Endothelial cell of umbilical vein (primary cell): ENCODE measurements around the gene BRCA2. TPM values are rescaled to one million over a fixed set of nuclear protein-coding genes. Genes with fewer than 3 reads are reported as not detected.

Experiments used
- BruUV-seq: library from RNA; stranded (reverse); fragments of 400-500 nt; replicated peaks from 2 replicates; lab custom pipeline; 2021; lab: Mats Ljungman, UMichigan
- CTCF ChIA-PET: fragments of 300-600, 350-600 bp; sonication (Branson Sonifier 250); formaldehyde crosslinking; loops from one replicate; lab custom pipeline; 2021; ENCODE audit warnings: antibody characterized with exemption, inconsistent platforms; lab: Charles Lee
- POLR2A ChIA-PET: fragments of 300-600, 350-600 bp; sonication (Branson Sonifier 250); formaldehyde crosslinking; loops from one replicate; lab custom pipeline; 2021; ENCODE audit warnings: antibody characterized with exemption, inconsistent platforms; lab: Charles Lee
- DNase-seq: peaks from one replicate; pipeline ENCODE4 v3.0.0-alpha.2; 2011; ENCODE audit warnings: low read depth, low spot score
- FAIRE-seq: peaks from 2 replicates; lab custom pipeline; 2011; peaks lifted over from hg19 to GRCh38; lab: Jason Lieb, UNC
- H2AFZ ChIP-seq: 2 replicates; pipeline ENCODE4 v1.6.0; 2012; ENCODE audit warnings: low read depth, low read length, control low read depth, inconsistent platforms
- H3K27ac ChIP-seq: 2 replicates; pipeline ENCODE4 v1.5.1; 2011; ENCODE audit warnings: low read depth, mild to moderate bottlenecking, control low read depth, low read length, moderate library complexity; ENCODE audit not compliant: insufficient read depth
- H3K27me3 ChIP-seq, 2 experiments: 2 replicates each; pipeline versions ENCODE4 v1.6.0 to v1.6.1; 2011; ENCODE audit warnings: low read length in 2 of 2, mixed read lengths in 1 of 2; ENCODE audit not compliant: control insufficient read depth in 2 of 2, insufficient read depth in 2 of 2
- H3K36me3 ChIP-seq, 2 experiments: 2 replicates in 1 of 2; 3 replicates in 1 of 2; pipeline ENCODE4 v1.5.1; 2011; ENCODE audit warnings: low read length in 2 of 2, mild to moderate bottlenecking in 1 of 2, moderate library complexity in 1 of 2; ENCODE audit not compliant: control insufficient read depth in 2 of 2, insufficient read depth in 2 of 2; ENCODE audit errors: extremely low read depth in 1 of 2
- H3K4me1 ChIP-seq: 3 replicates; pipeline ENCODE4 v1.5.1; 2011; ENCODE audit warnings: mild to moderate bottlenecking, low read length; ENCODE audit not compliant: control insufficient read depth, insufficient read depth; ENCODE audit errors: extremely low read depth
- H3K4me2 ChIP-seq: 2 replicates; pipeline ENCODE4 v1.6.1; 2011; ENCODE audit warnings: low read length, control low read depth, mixed read lengths; ENCODE audit not compliant: insufficient read depth
- H3K4me3 ChIP-seq, 3 experiments: fragments of 200-600 bp in 1 of 3; sonication (generic), shearing (Covaris generic) in 1 of 3; replicated peaks in 1 of 3; 2 replicates each; pipeline ENCODE4 v1.5.1; 2011 to 2016; ENCODE audit warnings: control low read depth in 3 of 3, low read length in 3 of 3, mild to moderate bottlenecking in 2 of 3, inconsistent platforms in 1 of 3, low read depth in 1 of 3, moderate library complexity in 1 of 3; ENCODE audit not compliant: insufficient read depth in 1 of 3
- H3K79me2 ChIP-seq: 2 replicates; pipeline ENCODE4 v1.6.0; 2012; ENCODE audit warnings: low read length, inconsistent platforms; ENCODE audit not compliant: control insufficient read depth, insufficient read depth
- H3K9ac ChIP-seq: replicated peaks from 2 replicates; pipeline ENCODE3; 2011; ENCODE audit warnings: low read length, control low read depth; ENCODE audit not compliant: insufficient read depth; ENCODE audit errors: extremely low read depth
- H3K9me1 ChIP-seq: replicated peaks from 3 replicates; pipeline ENCODE4 v1.6.0; 2011; ENCODE audit warnings: mild to moderate bottlenecking, low read length; ENCODE audit not compliant: control insufficient read depth, insufficient read depth; ENCODE audit errors: extremely low read depth
- H3K9me3 ChIP-seq: replicated peaks from 2 replicates; pipeline ENCODE4 v1.5.1; 2012; ENCODE audit warnings: low read length, inconsistent platforms; ENCODE audit not compliant: control insufficient read depth, insufficient read depth
- H4K20me1 ChIP-seq: replicated peaks from 2 replicates; pipeline ENCODE3; 2011; ENCODE audit warnings: mild to moderate bottlenecking, low read length; ENCODE audit not compliant: control insufficient read depth, insufficient read depth; ENCODE audit errors: extremely low read depth
- EZH2 ChIP-seq: IDR thresholded peaks from 2 replicates; pipeline ENCODE4 v1.6.1; 2012; ENCODE audit warnings: borderline replicate concordance, low read depth, mild to moderate bottlenecking, moderate library complexity, low read length, inconsistent platforms; ENCODE audit not compliant: severe bottlenecking
- GATA2 ChIP-seq: IDR thresholded peaks from 2 replicates; pipeline ENCODE4 v1.7.0; 2011; ENCODE audit warnings: low read depth, mild to moderate bottlenecking, moderate library complexity, mixed read lengths, low read length; ENCODE audit not compliant: insufficient read length, insufficient read depth
- dilution Hi-C: fragments of 300-500 bp; cut with MboI; formaldehyde crosslinking; loops from one replicate; pipeline ENCODE4 v1.15.0; 2019; ENCODE audit warnings: low sequenced_read_pairs; ENCODE audit not compliant: extremely low pct_ligation_motif_present
- intact Hi-C: fragments of 100-400 bp; cut with micrococcal nuclease; formaldehyde crosslinking; loops from one replicate; pipeline ENCODE4 v1.10.0; 2022
- polyA plus RNA-seq, 4 experiments: library from polyadenylated mRNA; depleted of rRNA in 3 of 4; stranded (reverse) in 3 of 4; unstranded in 1 of 4; fragments of >200 nt; gene quantifications; 2 replicates each; pipeline versions ENCODE4 v1.2.1 to v1.2.3, GENCODE V29; 2011 to 2012; ENCODE audit warnings: missing spikeins in 1 of 4
- total RNA-seq: library from RNA; stranded (reverse); gene quantifications from 2 replicates; pipeline ENCODE4 v1.2.3, GENCODE V29; 2021
- TF ChIP-seq, protein P1 (sequence below): IDR thresholded peaks from 2 replicates; pipeline ENCODE4 v1.6.1; 2011; ENCODE audit not compliant: insufficient read depth, insufficient read length
- TF ChIP-seq, protein P2 (sequence below), 2 donors: IDR thresholded peaks; 1 replicate in 1 of 2; 2 replicates in 1 of 2; pipeline ENCODE4 v1.5.1; 2011; ENCODE audit warnings: low read length in 2 of 2, mild to moderate bottlenecking in 2 of 2, moderate library complexity in 2 of 2, control low read depth in 1 of 2, inconsistent platforms in 1 of 2, low read depth in 1 of 2; ENCODE audit not compliant: insufficient read depth in 1 of 2; ENCODE audit errors: extremely low read depth in 1 of 2

Gene BRCA2
- total and polyA plus RNA-seq, 2 donors (not counting 3 experiments of a cell fraction or from before 2014, with no cell fraction given): 2.9 to 17.5 TPM

DNA sequence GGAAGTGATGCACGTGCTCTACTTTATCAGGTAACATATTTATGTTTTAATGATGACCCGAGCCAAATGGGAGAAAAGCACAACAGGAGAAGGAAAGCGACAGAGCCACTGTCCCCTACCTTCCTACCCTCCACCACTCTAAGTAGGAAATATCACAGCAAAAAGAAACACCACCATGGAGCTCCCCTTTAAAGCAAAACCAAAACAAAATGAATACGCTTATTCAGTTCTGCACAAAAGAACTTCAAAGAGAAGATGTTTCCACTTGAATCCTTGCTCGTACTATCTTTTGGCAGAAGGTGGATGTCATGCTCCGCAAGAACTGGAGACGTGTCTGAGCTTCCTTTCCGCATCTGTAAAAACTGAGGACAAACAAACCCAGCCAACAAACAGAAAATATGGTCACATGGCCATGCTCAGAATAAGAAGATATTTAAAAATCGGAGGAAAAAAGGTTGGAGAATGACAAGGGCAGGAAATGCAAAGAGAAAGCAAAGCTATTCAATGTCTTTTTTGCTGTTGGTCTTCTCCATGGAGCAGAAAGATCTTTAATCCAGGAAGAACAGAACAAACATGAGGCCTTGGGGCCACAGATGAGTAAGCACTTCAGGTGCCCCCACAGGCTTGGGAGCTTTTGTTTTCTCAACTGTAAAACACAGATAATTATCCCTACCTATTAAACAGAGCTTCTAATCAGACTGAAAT is 93.1 kb downstream of the BRCA2 start:
- DNase-seq: no peak
- ChIA-PET POLR2A (no interaction called here), CTCF (interaction anchor here (0.8 to 1.3 kb wide), 4 partner anchors 10 to 93 kb away, joined by 3 to 4 read pairs (median 3); partner anchors contain the start of genes BRCA2 and ZAR1L)
- Histone ChIP-seq H3K4me1 (peaks cover 8% of the 10 kb centered on the region), H3K9me3 (no peaks in the 10 kb centered on the region), H2AFZ (peak overlapping the region; percentile 29), H3K27me3 (no peaks in the 10 kb centered on the region), H3K9ac (no peak overlapping the region), H3K36me3 (no peaks in the 10 kb centered on the region), H3K4me2 (no peak overlapping the region), H4K20me1 (no peaks in the 10 kb centered on the region), H3K27ac (no peak overlapping the region), H3K4me3 (no peak overlapping the region), H3K79me2 (no peaks in the 10 kb centered on the region), H3K9me1 (no peaks in the 10 kb centered on the region)
- no peak for FAIRE-seq
- dilution Hi-C loops: no loop called here
- TF ChIP-seq EZH2 (no peak), GATA2 (no peak)
- TF ChIP-seq, protein P1, sequence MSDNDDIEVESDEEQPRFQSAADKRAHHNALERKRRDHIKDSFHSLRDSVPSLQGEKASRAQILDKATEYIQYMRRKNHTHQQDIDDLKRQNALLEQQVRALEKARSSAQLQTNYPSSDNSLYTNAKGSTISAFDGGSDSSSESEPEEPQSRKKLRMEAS: no peak
- TF ChIP-seq, protein P2, sequence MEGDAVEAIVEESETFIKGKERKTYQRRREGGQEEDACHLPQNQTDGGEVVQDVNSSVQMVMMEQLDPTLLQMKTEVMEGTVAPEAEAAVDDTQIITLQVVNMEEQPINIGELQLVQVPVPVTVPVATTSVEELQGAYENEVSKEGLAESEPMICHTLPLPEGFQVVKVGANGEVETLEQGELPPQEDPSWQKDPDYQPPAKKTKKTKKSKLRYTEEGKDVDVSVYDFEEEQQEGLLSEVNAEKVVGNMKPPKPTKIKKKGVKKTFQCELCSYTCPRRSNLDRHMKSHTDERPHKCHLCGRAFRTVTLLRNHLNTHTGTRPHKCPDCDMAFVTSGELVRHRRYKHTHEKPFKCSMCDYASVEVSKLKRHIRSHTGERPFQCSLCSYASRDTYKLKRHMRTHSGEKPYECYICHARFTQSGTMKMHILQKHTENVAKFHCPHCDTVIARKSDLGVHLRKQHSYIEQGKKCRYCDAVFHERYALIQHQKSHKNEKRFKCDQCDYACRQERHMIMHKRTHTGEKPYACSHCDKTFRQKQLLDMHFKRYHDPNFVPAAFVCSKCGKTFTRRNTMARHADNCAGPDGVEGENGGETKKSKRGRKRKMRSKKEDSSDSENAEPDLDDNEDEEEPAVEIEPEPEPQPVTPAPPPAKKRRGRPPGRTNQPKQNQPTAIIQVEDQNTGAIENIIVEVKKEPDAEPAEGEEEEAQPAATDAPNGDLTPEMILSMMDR (IDR thresholded peaks at IDR 0.05; ENCODE audit: extremely low read depth in 1 of 2, insufficient read depth in 1 of 2, low read depth in 1 of 2, low read length in 2 of 2): no peak
- intact Hi-C loops: no loop called here
- no TSS peak for BruUV-seq
